Activated naive CD8-positive, alpha-beta T cell treated with anti-CD3 and anti-CD28 coated beads for 36 hours (primary cell): ENCODE results near the gene LOC128125822. TPM values are rescaled to one million over a fixed set of nuclear protein-coding genes. Genes with fewer than 3 reads are reported as not detected.

Source experiments
- total RNA-seq, 2 experiments: library from RNA; stranded (reverse); gene quantifications; one replicate each; pipeline ENCODE4 v1.2.3, GENCODE V29; 2021

The LOC128125822 gene

Other genes starting within 250 kb of the LOC128125822 start
- gene PTP4A1, start within 50 bp of the LOC128125822 start, total RNA-seq: 10 to 100 TPM; 79.6 to 82.0 TPM
- gene PHF3, start 63.3 kb downstream of the LOC128125822 start, total RNA-seq: 10 to 100 TPM; 46.2 to 48.5 TPM